Activated naive CD4-positive, alpha-beta T cell treated with anti-CD3 and anti-CD28 coated beads, Interleukin-2, amount 50 U/mL, for 16 hours (primary cell): ENCODE measurements around the gene APOA5.
"Not testable (repeated sequence)": the region's sequence is repeated elsewhere in the genome, so short reads cannot be mapped to it uniquely, and the experiment has no call there.

Experiments used
- DNase-seq: peaks from one replicate; pipeline ENCODE4 v3.0.0-alpha.2; 2020

APOA5 gene

GRCh38 chr11:116827461-116827860 lies 35.8 kb upstream of the APOA5 start:
- DNase-seq: no peak

GRCh38 chr11:116826751-116827431 lies 35.2 kb upstream of the APOA5 start:
- DNase-seq: no peak

- no peak for DNase-seq
Measured at GRCh38 chr11:116825854-116826750, 34.4 kb upstream of the APOA5 start.

GRCh38 chr11:116825434-116825833 lies 33.8 kb upstream of the APOA5 start:
- no peak for DNase-seq

- no peak for DNase-seq
Measured at GRCh38 chr11:116823031-116823843, 31.6 kb upstream of the APOA5 start, which contains the start of gene APOA4. Gene APOA4 (minus strand): TSS chr11:116823304. CDS start chr11:116823191, 113 bp downstream.

DNA sequence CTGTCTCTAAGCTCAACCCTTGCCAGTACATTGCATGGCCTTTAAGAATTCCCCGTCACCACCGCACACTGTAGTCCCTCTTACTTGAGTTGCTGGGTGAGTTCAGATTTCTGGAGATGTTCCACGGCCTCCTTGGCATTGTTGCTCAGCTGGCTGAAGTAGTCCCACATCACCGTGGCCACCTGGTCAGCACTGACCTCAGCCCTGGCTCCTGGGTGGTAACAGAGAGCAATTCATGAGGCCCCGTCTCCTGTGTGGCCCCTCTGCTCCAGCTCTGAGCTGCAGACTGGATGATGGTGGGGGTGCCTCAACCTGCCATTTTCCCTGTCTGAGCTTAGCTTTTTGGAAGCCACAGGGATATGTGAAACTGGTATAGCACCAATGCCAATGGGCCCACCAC lies 30.9 kb upstream of the APOA5 start:
- DNase-seq: no peak

- no peak for DNase-seq
Measured at GRCh38 chr11:116821050-116821918, 29.6 kb upstream of the APOA5 start.

DNA sequence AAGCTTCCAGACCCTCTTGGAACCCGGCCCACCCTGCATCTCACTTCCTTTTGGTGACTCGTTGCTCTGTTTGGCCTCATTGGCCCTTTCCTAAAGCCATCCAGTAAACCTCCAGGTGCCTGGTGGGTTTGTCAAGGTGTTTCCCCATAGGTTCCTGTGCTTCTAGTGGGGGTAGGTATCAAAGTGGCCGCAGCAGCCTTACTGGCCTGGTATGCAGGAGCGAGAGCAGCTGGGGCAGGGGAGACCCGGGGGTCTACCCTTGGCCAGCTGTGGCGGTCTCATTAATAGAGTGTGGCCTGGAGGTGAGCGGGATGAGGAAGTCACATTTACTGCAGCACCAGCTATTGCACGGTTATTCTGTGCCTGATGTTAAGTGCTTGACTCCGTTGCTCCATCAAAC lies 27.4 kb upstream of the APOA5 start:
- no peak for DNase-seq

- no peak for DNase-seq
Measured at GRCh38 chr11:116814502-116814901, 22.8 kb upstream of the APOA5 start.

DNA sequence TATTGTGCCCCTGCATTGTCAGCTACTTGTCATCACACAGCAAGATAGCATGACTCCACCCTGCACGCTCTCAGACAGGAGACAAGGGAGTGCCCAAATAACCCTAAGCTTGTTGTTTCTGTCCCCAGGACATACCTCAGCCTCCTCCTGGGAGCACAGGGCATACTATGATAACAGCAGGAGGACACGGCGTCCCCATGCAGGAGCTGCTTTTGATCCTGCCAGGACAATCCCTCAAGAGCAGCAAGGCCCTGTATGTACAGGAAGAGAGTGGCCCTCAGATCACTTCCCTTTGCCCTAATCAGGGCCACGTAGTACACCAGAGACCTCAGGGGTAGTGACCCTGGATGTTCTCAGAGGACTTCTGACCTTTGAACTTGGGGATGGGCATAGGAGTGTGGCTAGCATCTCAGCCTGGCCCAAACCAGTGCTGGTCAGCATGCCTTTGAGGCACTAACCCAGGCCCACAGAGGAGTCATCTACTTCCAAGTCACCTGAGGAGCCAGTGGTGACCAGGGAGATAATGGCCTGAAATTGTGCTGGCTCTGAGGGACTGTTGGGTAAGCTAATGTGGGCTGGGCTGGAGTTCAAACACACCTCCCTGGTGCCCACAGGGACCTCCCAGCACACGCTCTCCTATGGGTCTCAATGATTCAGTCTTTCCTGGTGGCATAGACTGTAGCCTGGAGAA lies 22.2 kb upstream of the APOA5 start:
- no peak for DNase-seq

DNA sequence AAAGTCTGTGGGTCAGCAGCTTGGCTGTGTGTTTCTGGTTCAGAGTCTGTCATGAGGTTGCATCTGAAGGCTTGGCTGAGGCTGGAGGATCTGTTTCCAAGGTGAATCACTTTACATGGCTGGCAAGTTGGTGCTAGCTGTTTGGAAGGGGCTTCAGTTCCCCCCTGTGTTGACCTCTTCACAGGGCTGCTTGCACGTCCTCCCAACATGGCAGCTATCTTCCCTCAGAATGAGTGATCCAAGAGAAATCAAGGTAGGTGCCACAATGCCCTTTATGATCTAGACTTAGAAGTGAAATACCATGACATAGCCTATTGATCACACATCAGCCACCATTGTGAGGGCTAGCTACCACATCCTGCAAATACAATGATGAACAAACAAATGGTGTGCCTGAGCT lies 21.5 kb upstream of the APOA5 start:
- DNase-seq: no peak

DNA sequence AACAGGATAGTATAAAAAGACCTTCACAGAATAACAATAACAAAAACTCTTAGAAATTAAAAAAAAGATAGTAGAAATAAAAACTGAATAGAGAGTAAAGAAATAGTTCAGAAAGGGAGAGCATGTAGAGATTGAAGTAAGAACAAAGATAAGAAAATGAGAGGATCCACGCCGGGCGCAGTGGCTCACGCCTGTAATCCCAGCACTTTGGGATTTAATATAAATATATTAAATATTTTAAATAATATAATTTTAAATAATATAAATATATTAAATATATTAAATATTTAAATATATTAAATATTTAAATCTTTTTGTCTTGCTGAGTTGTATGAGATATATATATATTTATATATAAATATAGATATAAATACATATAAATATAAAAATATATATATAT lies 20.4 kb upstream of the APOA5 start:
- no peak for DNase-seq

GRCh38 chr11:116811194-116811593 lies 19.5 kb upstream of the APOA5 start:
- DNase-seq: no peak

DNA sequence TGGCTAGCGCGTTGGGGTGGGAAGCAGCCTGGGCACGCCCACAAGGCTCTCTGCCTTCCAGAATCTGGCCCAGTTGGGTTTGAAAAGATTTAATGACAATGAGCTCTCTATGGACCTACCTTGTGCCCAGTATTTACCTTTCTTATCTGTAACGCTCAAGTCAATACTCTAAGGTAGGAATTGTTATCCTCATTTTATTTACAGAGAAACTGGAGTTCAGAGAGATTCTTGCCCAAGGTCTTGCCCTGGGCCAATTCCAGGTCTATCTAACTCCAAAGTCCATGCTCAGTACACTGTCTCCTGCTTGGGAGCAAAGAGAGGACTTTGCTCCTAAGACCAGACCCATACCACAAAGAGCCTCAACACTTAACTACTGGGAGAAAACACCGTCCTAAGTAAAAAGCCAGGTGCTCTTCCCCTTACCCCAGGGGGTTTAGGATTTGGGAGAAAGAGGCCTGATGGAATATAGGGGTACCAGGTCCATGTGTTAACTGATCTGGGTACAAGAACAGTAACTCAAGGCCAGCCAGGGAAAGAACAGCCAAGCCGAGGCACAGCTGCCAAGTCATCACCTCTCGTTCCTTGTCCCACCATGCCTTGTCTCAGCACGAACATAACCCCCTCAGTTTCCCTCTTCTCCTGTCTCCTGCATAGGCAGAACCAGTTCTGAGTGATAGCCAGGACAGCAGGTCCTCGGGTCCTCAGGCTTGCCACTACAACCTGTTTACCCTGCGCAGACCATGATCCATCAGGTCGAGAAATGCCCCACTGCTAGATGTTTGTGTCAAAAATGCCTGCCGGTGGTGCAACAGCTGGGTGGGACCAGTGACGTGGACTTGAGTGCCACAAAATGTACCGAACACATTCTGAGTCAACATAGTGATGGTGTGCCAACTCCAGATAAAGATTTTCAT lies 16.8 kb upstream of the APOA5 start:
- no peak for DNase-seq

GRCh38 chr11:116807601-116808261 lies 16.1 kb upstream of the APOA5 start:
- no peak for DNase-seq

DNA sequence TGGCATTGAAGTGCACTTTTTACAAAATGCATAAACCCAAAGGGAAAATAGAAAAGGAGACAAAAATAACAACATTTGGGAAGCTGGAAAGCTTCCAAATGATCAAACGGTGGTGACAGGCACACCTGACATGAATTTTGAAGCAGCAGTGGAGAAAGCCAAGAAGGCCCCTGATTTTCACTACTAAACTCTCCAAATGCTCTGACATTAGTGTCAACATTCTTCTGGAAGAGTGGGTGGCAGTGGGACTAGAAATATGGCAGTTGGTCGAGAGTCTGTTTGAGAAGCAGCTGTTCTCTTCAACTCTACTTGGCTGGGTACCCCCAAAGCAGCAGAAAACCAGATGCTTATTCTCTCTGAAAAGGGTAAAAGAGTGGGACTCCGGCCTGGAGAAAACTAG lies 12.3 kb upstream of the APOA5 start:
- DNase-seq: no peak

DNA sequence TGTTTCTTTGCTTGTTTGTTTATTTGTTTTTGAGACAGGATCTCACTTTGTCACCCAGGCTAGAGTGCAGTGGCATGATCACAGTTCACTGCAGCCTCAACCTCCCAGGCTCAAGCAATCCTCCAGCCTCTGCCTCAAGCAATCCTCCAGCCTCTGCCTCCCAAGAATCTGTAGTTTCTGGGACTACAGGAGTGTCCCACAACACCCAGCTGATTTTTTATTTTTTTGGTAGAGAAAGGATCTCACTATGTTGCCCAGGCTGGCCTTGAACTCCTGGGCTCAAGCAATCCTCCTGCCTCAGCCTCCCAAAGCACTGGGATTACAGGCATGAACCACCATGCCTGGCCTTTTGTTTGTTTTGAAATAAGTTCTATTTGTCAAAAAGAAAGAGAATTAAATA lies 10.0 kb upstream of the APOA5 start:
- DNase-seq: not testable (repeated sequence)

DNA sequence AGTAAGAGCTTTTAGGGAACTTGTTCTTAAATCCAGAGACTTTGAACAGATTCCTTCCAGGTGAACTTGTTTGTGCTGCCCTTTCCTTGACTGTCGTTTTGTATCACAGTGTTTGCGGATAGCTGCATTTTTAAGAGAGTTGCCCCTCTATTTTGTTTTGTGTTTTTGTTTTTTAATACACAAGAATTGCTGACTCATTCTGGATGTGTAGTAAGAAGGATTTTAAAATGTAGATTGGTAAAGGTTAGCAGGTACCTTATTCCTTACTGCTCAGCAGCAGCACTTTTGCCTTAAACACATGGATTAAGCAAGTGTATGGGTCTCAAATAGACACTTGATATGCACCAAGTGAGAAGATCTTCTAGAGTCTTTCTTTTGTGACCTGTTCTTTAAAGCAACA lies 8.9 kb upstream of the APOA5 start:
- DNase-seq: no peak

GRCh38 chr11:116798368-116798767 lies 6.7 kb upstream of the APOA5 start:
- DNase-seq: no peak

DNA sequence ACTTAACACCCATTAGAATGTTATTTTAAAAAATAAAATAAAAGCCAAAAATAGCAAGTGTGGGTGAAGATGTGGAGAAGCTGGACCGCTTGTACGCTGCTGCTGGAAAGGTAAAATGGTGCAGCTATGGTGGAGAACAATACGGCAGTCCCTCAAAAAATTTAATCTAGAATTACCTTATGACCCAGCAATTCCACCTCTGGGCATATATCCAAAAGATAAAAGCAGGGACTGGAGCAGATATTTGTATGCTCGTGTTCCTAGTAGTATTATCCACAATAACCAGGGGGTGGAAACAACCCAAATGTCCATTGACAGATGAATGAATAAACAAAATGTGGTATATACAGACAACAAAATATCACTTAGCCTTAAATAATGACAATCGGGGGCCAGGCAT lies 6.1 kb upstream of the APOA5 start:
- DNase-seq: no peak
